HepG2 (cell line): ENCODE measurements around the gene CSTF3. TPM values are rescaled to one million over a fixed set of nuclear protein-coding genes. Genes with fewer than 3 reads are reported as not detected.
A peak's percentile ranks its signal among the peaks of the same experiment; 100 is the strongest.

Experiments used
- FLYWCH1 ChIP-seq: sonication (generic); formaldehyde crosslinking; IDR thresholded peaks from 2 replicates; pipeline ENCODE4 v1.8.1; 2023; ENCODE audit warnings: mild to moderate bottlenecking, missing genetic modification reagents
- GATA4 ChIP-seq: sonication (generic); IDR thresholded peaks from 2 replicates; pipeline ENCODE4 v1.6.1; 2016; ENCODE audit warnings: antibody characterized with exemption, low read depth, borderline replicate concordance
- HNRNPL ChIP-seq: fragments of 200-400 bp; formaldehyde crosslinking; IDR thresholded peaks from 2 replicates; pipeline ENCODE4 v1.6.1; 2017; ENCODE audit warnings: mild to moderate bottlenecking, low read depth, low read length
- IRF2 ChIP-seq: IDR thresholded peaks from 2 replicates; pipeline ENCODE4 v1.6.1; 2018; ENCODE audit warnings: missing genetic modification reagents, missing compliant biosample characterization
- KLF12 ChIP-seq: sonication (generic); formaldehyde crosslinking; IDR thresholded peaks from 2 replicates; pipeline ENCODE4 v1.4.0; 2020; ENCODE audit warnings: missing genetic modification reagents, borderline replicate concordance
- NFIC ChIP-seq: IDR thresholded peaks from 2 replicates; pipeline ENCODE4 v1.6.1; 2012; ENCODE audit warnings: mild to moderate bottlenecking, low read length, inconsistent platforms
- NFKBIZ ChIP-seq: IDR thresholded peaks from 2 replicates; pipeline ENCODE4 v1.6.1; 2018; ENCODE audit warnings: missing genetic modification reagents, missing compliant biosample characterization
- NKX3-1 ChIP-seq: sonication (generic); formaldehyde crosslinking; IDR thresholded peaks from 2 replicates; pipeline ENCODE4 v1.5.0; 2020; ENCODE audit warnings: missing genetic modification reagents
- POGZ ChIP-seq: sonication (generic); formaldehyde crosslinking; IDR thresholded peaks from 2 replicates; pipeline ENCODE4 v1.4.0; 2020; ENCODE audit warnings: mild to moderate bottlenecking, missing genetic modification reagents
- ZNF34 ChIP-seq: sonication (generic); formaldehyde crosslinking; IDR thresholded peaks from 2 replicates; pipeline ENCODE4 v1.4.0; 2020; ENCODE audit warnings: mild to moderate bottlenecking, missing genetic modification reagents, borderline replicate concordance
- ZNF615 ChIP-seq: sonication (generic); formaldehyde crosslinking; IDR thresholded peaks from 2 replicates; pipeline ENCODE4 v1.5.0; 2020; ENCODE audit warnings: mild to moderate bottlenecking, missing genetic modification reagents, borderline replicate concordance
- ZNF776 ChIP-seq: sonication (generic); formaldehyde crosslinking; IDR thresholded peaks from 2 replicates; pipeline ENCODE4 v1.4.0; 2020; ENCODE audit warnings: mild to moderate bottlenecking, missing genetic modification reagents
- polyA plus RNA-seq, 8 experiments: library from polyadenylated mRNA; depleted of rRNA in 3 of 8; stranded (reverse) in 7 of 8; unstranded in 1 of 8; fragments of >200 nt; fragmentation: Illumina TruSeq in 4 of 8; extraction: Trizol in 4 of 8; gene quantifications; 2 replicates each; pipeline versions ENCODE4 v1.2.1 to v1.2.3, GENCODE V29; 2011 to 2016; ENCODE audit warnings: low read depth in 4 of 8, missing spikeins in 1 of 8, mixed read lengths in 1 of 8; ENCODE audit not compliant: insufficient read depth in 1 of 8
- total RNA-seq, 5 experiments: library from RNA; depleted of rRNA; stranded (reverse); fragments of >200 nt; fragmentation: Illumina TruSeq; extraction: Trizol; gene quantifications; 2 replicates each; pipeline ENCODE4 v1.2.3, GENCODE V29; 2016; ENCODE audit warnings: low read depth in 1 of 5
- TF ChIP-seq, protein P1 (sequence below): sonication (generic); formaldehyde crosslinking; IDR thresholded peaks from 2 replicates; pipeline ENCODE4 v1.4.0; 2020; ENCODE audit warnings: missing genetic modification reagents, borderline replicate concordance
- TF ChIP-seq, protein P2 (sequence below): sonication (generic); formaldehyde crosslinking; IDR thresholded peaks from 2 replicates; pipeline ENCODE4 v1.4.0; 2020; ENCODE audit warnings: missing genetic modification reagents
- TF ChIP-seq, protein P3 (sequence below): sonication (generic); formaldehyde crosslinking; IDR thresholded peaks from 2 replicates; pipeline ENCODE4 v1.4.0; 2020; ENCODE audit warnings: missing genetic modification reagents, borderline replicate concordance
- TF ChIP-seq, protein P4 (sequence below): sonication (generic); formaldehyde crosslinking; conservative IDR thresholded peaks from 2 replicates; pipeline ENCODE4 v1.8.0; 2022; ENCODE audit warnings: missing genetic modification reagents

Gene CSTF3
- total and polyA plus RNA-seq, 2 of the 13 experiments (the other 11 are each of a cell fraction or from before 2014, with no cell fraction given): 21.5 to 43.6 TPM

DNA sequence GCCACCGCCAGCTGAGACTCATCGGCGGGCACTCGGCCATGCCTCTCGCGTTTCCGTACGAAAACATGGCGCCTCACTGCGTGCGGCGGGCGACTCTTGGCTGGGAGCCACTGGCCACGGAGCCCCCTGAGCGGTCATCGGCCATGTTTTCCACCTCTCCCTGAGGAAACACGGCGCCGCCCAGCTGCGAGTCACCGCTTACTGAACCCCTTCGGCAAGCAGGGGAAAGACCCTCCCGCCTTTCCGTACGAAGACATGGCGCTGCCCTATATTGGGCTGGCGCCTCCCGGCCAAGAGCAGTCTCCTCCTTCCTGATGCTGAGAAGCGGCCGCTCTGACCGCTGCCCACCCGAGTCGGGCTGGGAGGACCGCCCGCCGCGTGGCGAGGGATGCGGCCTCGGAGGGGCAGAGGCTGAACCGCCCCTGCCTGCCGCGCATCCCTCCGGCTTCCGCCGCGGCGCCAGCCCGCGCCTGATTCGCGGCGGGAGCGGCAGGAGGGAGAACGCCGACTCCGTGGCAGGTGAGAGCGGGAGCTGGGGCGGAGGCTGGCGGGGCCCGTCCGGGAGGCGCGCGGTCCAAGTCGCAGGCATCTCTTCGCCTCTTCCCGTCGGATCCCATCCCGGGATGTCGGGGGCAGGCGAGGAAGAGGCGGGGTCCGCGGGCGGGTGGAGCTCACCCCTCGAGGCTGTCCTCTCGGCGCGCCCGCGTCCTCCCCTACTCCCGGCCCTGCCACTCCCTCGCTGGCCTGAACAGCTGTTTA lies 121.8 kb downstream of the CSTF3 start, which contains the start of gene TCP11L1 (continued):
- TF ChIP-seq, protein P1, sequence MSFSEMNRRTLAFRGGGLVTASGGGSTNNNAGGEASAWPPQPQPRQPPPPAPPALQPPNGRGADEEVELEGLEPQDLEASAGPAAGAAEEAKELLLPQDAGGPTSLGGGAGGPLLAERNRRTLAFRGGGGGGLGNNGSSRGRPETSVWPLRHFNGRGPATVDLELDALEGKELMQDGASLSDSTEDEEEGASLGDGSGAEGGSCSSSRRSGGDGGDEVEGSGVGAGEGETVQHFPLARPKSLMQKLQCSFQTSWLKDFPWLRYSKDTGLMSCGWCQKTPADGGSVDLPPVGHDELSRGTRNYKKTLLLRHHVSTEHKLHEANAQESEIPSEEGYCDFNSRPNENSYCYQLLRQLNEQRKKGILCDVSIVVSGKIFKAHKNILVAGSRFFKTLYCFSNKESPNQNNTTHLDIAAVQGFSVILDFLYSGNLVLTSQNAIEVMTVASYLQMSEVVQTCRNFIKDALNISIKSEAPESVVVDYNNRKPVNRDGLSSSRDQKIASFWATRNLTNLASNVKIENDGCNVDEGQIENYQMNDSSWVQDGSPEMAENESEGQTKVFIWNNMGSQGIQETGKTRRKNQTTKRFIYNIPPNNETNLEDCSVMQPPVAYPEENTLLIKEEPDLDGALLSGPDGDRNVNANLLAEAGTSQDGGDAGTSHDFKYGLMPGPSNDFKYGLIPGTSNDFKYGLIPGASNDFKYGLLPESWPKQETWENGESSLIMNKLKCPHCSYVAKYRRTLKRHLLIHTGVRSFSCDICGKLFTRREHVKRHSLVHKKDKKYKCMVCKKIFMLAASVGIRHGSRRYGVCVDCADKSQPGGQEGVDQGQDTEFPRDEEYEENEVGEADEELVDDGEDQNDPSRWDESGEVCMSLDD (CRISPR knock-in tag): peak; percentile 59; the same call in 1 of the 2 replicates
- TF ChIP-seq, protein P2, sequence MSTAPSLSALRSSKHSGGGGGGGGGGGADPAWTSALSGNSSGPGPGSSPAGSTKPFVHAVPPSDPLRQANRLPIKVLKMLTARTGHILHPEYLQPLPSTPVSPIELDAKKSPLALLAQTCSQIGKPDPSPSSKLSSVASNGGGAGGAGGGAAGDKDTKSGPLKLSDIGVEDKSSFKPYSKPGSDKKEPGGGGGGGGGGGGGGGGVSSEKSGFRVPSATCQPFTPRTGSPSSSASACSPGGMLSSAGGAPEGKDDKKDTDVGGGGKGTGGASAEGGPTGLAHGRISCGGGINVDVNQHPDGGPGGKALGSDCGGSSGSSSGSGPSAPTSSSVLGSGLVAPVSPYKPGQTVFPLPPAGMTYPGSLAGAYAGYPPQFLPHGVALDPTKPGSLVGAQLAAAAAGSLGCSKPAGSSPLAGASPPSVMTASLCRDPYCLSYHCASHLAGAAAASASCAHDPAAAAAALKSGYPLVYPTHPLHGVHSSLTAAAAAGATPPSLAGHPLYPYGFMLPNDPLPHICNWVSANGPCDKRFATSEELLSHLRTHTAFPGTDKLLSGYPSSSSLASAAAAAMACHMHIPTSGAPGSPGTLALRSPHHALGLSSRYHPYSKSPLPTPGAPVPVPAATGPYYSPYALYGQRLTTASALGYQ (CRISPR knock-in tag): no peak; the same call in 1 of the 2 replicates
- no peak for TF ChIP-seq FLYWCH1 (CRISPR knock-in tag)
- peak; percentile 55 for TF ChIP-seq IRF2 (CRISPR knock-in tag)
- no peak for TF ChIP-seq ZNF615 (CRISPR knock-in tag)
- TF ChIP-seq GATA4: no peak
- no peak for TF ChIP-seq NFIC
- TF ChIP-seq, protein P3, sequence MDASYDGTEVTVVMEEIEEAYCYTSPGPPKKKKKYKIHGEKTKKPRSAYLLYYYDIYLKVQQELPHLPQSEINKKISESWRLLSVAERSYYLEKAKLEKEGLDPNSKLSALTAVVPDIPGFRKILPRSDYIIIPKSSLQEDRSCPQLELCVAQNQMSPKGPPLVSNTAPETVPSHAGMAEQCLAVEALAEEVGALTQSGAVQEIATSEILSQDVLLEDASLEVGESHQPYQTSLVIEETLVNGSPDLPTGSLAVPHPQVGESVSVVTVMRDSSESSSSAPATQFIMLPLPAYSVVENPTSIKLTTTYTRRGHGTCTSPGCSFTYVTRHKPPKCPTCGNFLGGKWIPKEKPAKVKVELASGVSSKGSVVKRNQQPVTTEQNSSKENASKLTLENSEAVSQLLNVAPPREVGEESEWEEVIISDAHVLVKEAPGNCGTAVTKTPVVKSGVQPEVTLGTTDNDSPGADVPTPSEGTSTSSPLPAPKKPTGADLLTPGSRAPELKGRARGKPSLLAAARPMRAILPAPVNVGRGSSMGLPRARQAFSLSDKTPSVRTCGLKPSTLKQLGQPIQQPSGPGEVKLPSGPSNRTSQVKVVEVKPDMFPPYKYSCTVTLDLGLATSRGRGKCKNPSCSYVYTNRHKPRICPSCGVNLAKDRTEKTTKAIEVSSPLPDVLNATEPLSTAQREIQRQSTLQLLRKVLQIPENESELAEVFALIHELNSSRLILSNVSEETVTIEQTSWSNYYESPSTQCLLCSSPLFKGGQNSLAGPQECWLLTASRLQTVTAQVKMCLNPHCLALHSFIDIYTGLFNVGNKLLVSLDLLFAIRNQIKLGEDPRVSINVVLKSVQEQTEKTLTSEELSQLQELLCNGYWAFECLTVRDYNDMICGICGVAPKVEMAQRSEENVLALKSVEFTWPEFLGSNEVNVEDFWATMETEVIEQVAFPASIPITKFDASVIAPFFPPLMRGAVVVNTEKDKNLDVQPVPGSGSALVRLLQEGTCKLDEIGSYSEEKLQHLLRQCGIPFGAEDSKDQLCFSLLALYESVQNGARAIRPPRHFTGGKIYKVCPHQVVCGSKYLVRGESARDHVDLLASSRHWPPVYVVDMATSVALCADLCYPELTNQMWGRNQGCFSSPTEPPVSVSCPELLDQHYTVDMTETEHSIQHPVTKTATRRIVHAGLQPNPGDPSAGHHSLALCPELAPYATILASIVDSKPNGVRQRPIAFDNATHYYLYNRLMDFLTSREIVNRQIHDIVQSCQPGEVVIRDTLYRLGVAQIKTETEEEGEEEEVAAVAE: no peak; the same call in 1 of the 2 replicates
- peak; percentile 81; the same call in 1 of the 2 replicates for TF ChIP-seq POGZ
- TF ChIP-seq KLF12 (CRISPR knock-in tag): peak; percentile 82; the same call in 1 of the 2 replicates
- no peak; the same call in 1 of the 2 replicates for TF ChIP-seq NFKBIZ (CRISPR knock-in tag)
- no peak for TF ChIP-seq ZNF34 (CRISPR knock-in tag)
- TF ChIP-seq NKX3-1 (CRISPR knock-in tag): 0 out of 2 replicates have a peak, but pooled peaks have one; percentile 14
- TF ChIP-seq ZNF776 (CRISPR knock-in tag): peak; percentile 84
- TF ChIP-seq HNRNPL: no peak
- TF ChIP-seq, protein P4, sequence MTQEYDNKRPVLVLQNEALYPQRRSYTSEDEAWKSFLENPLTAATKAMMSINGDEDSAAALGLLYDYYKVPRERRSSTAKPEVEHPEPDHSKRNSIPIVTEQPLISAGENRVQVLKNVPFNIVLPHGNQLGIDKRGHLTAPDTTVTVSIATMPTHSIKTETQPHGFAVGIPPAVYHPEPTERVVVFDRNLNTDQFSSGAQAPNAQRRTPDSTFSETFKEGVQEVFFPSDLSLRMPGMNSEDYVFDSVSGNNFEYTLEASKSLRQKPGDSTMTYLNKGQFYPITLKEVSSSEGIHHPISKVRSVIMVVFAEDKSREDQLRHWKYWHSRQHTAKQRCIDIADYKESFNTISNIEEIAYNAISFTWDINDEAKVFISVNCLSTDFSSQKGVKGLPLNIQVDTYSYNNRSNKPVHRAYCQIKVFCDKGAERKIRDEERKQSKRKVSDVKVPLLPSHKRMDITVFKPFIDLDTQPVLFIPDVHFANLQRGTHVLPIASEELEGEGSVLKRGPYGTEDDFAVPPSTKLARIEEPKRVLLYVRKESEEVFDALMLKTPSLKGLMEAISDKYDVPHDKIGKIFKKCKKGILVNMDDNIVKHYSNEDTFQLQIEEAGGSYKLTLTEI (CRISPR knock-in tag): no peak
